HCT116 (cell line): ENCODE results near the gene SLC25A30. TPM values are rescaled to one million over a fixed set of nuclear protein-coding genes. Genes with fewer than 3 reads are reported as not detected.

Experiments used
- ATAC-seq: fragments of 200-7000 bp; cut with Tn5 transposase; 2 replicates; pipeline ENCODE4 v1.9.1; 2020; ENCODE audit warnings: mild to moderate bottlenecking, moderate library complexity
- BruUV-seq: library from RNA; stranded (reverse); fragments of 400-500 nt; replicated peaks from 2 replicates; lab custom pipeline; 2021; lab: Mats Ljungman, UMichigan
- CTCF ChIA-PET: fragments of 300-600 bp; sonication (Branson Sonifier 250); formaldehyde crosslinking; loops from one replicate; lab custom pipeline; 2021; ENCODE audit warnings: antibody characterized with exemption; lab: Charles Lee
- POLR2A ChIA-PET: fragments of 300-600, 350-600 bp; sonication (Branson Sonifier 250); formaldehyde crosslinking; loops from one replicate; lab custom pipeline; 2021; ENCODE audit warnings: antibody characterized with exemption; lab: Charles Lee
- RAD21 ChIA-PET, 2 experiments: fragments of 300-600 bp; sonication (Branson Sonifier 250); formaldehyde crosslinking; loops; one replicate each; lab custom pipeline; 2023; ENCODE audit warnings: low total read pairs in 2 of 2; ENCODE audit not compliant: uncharacterized antibody in 2 of 2, unreplicated experiment in 2 of 2, low non-redundant PET in 1 of 2; lab: Charles Lee
- DNase-seq: peaks from one replicate; pipeline ENCODE4 v3.0.0-alpha.2; 2010; ENCODE audit warnings: low read depth, low spot score
- H2AFZ ChIP-seq: fragments of 200-600 bp; shearing (Covaris generic), sonication (generic); 2 replicates; pipeline ENCODE4 v1.6.1; 2017; ENCODE audit warnings: low read depth, mixed run types, mixed read lengths, antibody characterized with exemption, low read length; ENCODE audit not compliant: poor library complexity, severe bottlenecking
- H3K27ac ChIP-seq: 2 replicates; pipeline ENCODE4 v1.5.1; 2012; ENCODE audit warnings: low read depth, low read length
- H3K27me3 ChIP-seq: fragments of 200-600 bp; sonication (generic); 2 replicates; pipeline ENCODE4 v1.6.1; 2016; ENCODE audit warnings: mixed run types, low read length, mixed read lengths; ENCODE audit not compliant: insufficient read depth
- H3K36me3 ChIP-seq, 2 experiments: fragments of 200-500 bp in 1 of 2; fragments of 200-600 bp in 1 of 2; sonication (Bioruptor generic) in 1 of 2; sonication (generic) in 1 of 2; 2 replicates each; pipeline versions ENCODE4 v1.5.1 to v1.6.1; 2014 to 2016; ENCODE audit warnings: low read length in 2 of 2, inconsistent platforms in 1 of 2, mixed read lengths in 1 of 2, mixed run types in 1 of 2; ENCODE audit not compliant: insufficient read depth in 2 of 2, control insufficient read depth in 1 of 2
- H3K4me1 ChIP-seq, 2 experiments: fragments of 200-600 bp in 1 of 2; sonication (generic) in 1 of 2; 2 replicates each; pipeline versions ENCODE4 v1.5.1 to v1.6.1; 2012 to 2017; ENCODE audit warnings: low read length in 2 of 2, inconsistent platforms in 1 of 2, mild to moderate bottlenecking in 1 of 2, mixed read lengths in 1 of 2, mixed run types in 1 of 2, moderate library complexity in 1 of 2; ENCODE audit not compliant: insufficient read depth in 2 of 2, control insufficient read depth in 1 of 2
- H3K4me2 ChIP-seq: fragments of 200-600 bp; sonication (generic); 2 replicates; pipeline ENCODE4 v1.6.1; 2017; ENCODE audit warnings: mixed run types, low read length, mixed read lengths
- H3K4me3 ChIP-seq, 2 experiments: fragments of 200-600 bp in 1 of 2; sonication (generic) in 1 of 2; replicated peaks in 1 of 2; 2 replicates each; pipeline ENCODE4 v1.5.1; 2011 to 2016; ENCODE audit warnings: low read length in 2 of 2, control low read depth in 1 of 2, low read depth in 1 of 2, mild to moderate bottlenecking in 1 of 2, mixed read lengths in 1 of 2, mixed run types in 1 of 2
- H3K79me2 ChIP-seq: fragments of 200-600 bp; sonication (generic); 2 replicates; pipeline ENCODE4 v1.6.1; 2017; ENCODE audit warnings: mild to moderate bottlenecking, mixed run types, low read length, moderate library complexity, mixed read lengths; ENCODE audit not compliant: insufficient read depth
- H3K9ac ChIP-seq: fragments of 200-600 bp; sonication (generic); 2 replicates; pipeline ENCODE4 v1.6.1; 2016; ENCODE audit warnings: low read length, mixed read lengths
- H3K9me2 ChIP-seq: fragments of 200-600 bp; sonication (generic), shearing (Covaris generic); 2 replicates; pipeline ENCODE4 v1.6.1; 2017; ENCODE audit warnings: mixed run types, mild to moderate bottlenecking, moderate library complexity; ENCODE audit not compliant: insufficient read depth
- H3K9me3 ChIP-seq, 2 experiments: fragments of 200-500 bp in 1 of 2; fragments of 200-600 bp in 1 of 2; sonication (Bioruptor generic) in 1 of 2; sonication (generic) in 1 of 2; 2 replicates each; pipeline ENCODE4 v1.6.1; 2014 to 2017; ENCODE audit warnings: low read length in 2 of 2, mixed read lengths in 2 of 2, inconsistent platforms in 1 of 2, low read depth in 1 of 2, mild to moderate bottlenecking in 1 of 2, mixed run types in 1 of 2, moderate library complexity in 1 of 2; ENCODE audit not compliant: control insufficient read depth in 1 of 2, insufficient read depth in 1 of 2
- H4K20me1 ChIP-seq: fragments of 200-600 bp; sonication (generic), shearing (Covaris generic); 2 replicates; pipeline ENCODE4 v1.6.1; 2017; ENCODE audit warnings: mixed run types, mild to moderate bottlenecking, moderate library complexity; ENCODE audit not compliant: insufficient read depth
- ATF3 ChIP-seq: IDR thresholded peaks from 2 replicates; pipeline ENCODE4 v1.6.1; 2012
- CBX3 ChIP-seq: IDR thresholded peaks from 2 replicates; pipeline ENCODE4 v1.6.1; 2012; ENCODE audit warnings: low read depth
- CEBPB ChIP-seq: IDR thresholded peaks from 2 replicates; pipeline ENCODE4 v1.6.1; 2012; ENCODE audit warnings: low read depth
- CTCF ChIP-seq, 3 experiments: fragments of 200-600 bp in 1 of 3; sonication (generic) in 1 of 3; IDR thresholded peaks in 2 of 3; conservative IDR thresholded peaks in 1 of 3; 2 replicates each; pipeline ENCODE4 v1.5.1; 2012 to 2017; ENCODE audit warnings: low read depth in 2 of 3, low read length in 2 of 3, antibody characterized with exemption in 1 of 3, borderline replicate concordance in 1 of 3, control low read depth in 1 of 3, mild to moderate bottlenecking in 1 of 3, mixed read lengths in 1 of 3, mixed run types in 1 of 3, moderate library complexity in 1 of 3; ENCODE audit not compliant: insufficient read depth in 1 of 3
- EGR1 ChIP-seq: IDR thresholded peaks from 2 replicates; pipeline ENCODE4 v1.6.1; 2012; ENCODE audit warnings: low read depth
- ELF1 ChIP-seq: IDR thresholded peaks from 2 replicates; pipeline ENCODE4 v1.6.1; 2012; ENCODE audit warnings: low read depth, borderline replicate concordance
- EZH2 ChIP-seq: fragments of 200-600 bp; sonication (generic); IDR thresholded peaks from 2 replicates; pipeline ENCODE4 v1.6.1; 2017; ENCODE audit warnings: antibody characterized with exemption, mixed run types
- JUND ChIP-seq: IDR thresholded peaks from 2 replicates; pipeline ENCODE4 v1.6.1; 2012
- POLR2AphosphoS5 ChIP-seq: IDR thresholded peaks from 2 replicates; pipeline ENCODE4 v1.6.1; 2011; ENCODE audit warnings: mild to moderate bottlenecking, low read depth, low read length, moderate library complexity
- RAD21 ChIP-seq: IDR thresholded peaks from 2 replicates; pipeline ENCODE4 v1.6.1; 2012; ENCODE audit warnings: low read depth, mild to moderate bottlenecking
- REST ChIP-seq: IDR thresholded peaks from 2 replicates; pipeline ENCODE4 v1.6.1; 2012; ENCODE audit warnings: low read depth
- SIN3A ChIP-seq: IDR thresholded peaks from 2 replicates; pipeline ENCODE4 v1.6.1; 2012; ENCODE audit warnings: low read depth
- YY1 ChIP-seq: IDR thresholded peaks from 2 replicates; pipeline ENCODE4 v1.6.1; 2011; ENCODE audit warnings: low read length, low read depth, moderate library complexity, mild to moderate bottlenecking; ENCODE audit not compliant: insufficient replicate concordance; ENCODE audit errors: extremely low read depth
- ZBTB33 ChIP-seq: IDR thresholded peaks from 2 replicates; pipeline ENCODE4 v1.6.1; 2011; ENCODE audit warnings: mild to moderate bottlenecking, low read length, moderate library complexity; ENCODE audit not compliant: insufficient replicate concordance; ENCODE audit errors: extremely low read depth
- ZFX ChIP-seq: fragments of 450-650 bp; IDR thresholded peaks from 2 replicates; pipeline ENCODE4 v1.6.1; 2017
- intact Hi-C: fragments of 100-400 bp; cut with micrococcal nuclease; formaldehyde crosslinking; loops from 2 replicates; pipeline ENCODE4 v1.10.0; 2022
- total RNA-seq: library from RNA; stranded (reverse); gene quantifications from one replicate; pipeline ENCODE4 v1.2.1, GENCODE V29; 2021; ENCODE audit not compliant: unreplicated experiment

The SLC25A30 gene
- total RNA-seq, 1 experiment from 2014 or later: 29.2 TPM

- TF ChIP-seq EGR1 (no peak), POLR2AphosphoS5 (no peak), CTCF (IDR thresholded peaks at IDR 0.05 in 2 of 3, conservative IDR thresholded peaks at IDR 0.05 in 1 of 3; ENCODE audit: borderline replicate concordance in 1 of 3, insufficient read depth in 1 of 3, low read depth in 2 of 3, low read length in 2 of 3) (no peak), RAD21 (no peak), ATF3 (no peak), CBX3 (no peak), ELF1 (no peak)
These were observed 8.2 kb downstream of the SLC25A30 start (continued) for GRCh38 chr13:45410001-45410400.

GRCh38 chr13:45406421-45406820 is 11.8 kb downstream of the SLC25A30 start:
- ChIA-PET RAD21 (no interaction called here), POLR2A (no interaction called here), CTCF (no interaction called here)
- H3K9ac ChIP-seq: no peak overlapping the region
- no peak overlapping the region for H3K27ac ChIP-seq
- no TSS peak for BruUV-seq
- H2AFZ ChIP-seq: no peak overlapping the region
- H3K36me3 ChIP-seq: peaks cover 35 to 46% of the 10 kb centered on the region in 2 experiments; a peak in 3 of 4 replicates
- ATAC-seq (no peak), DNase-seq (no peak)
- no peaks in the 10 kb centered on the region for H3K9me2 ChIP-seq
- H3K4me1 ChIP-seq: no peaks in the 10 kb centered on the region
- no peak overlapping the region for H3K4me2 ChIP-seq
- H3K79me2 ChIP-seq: 0 out of 2 replicates have a peak, but pooled peaks cover 3% of the 10 kb centered on the region
- no peaks in the 10 kb centered on the region for H3K9me3 ChIP-seq
- no peaks in the 10 kb centered on the region for H4K20me1 ChIP-seq
- intact Hi-C loops: no loop called here
- H3K4me3 ChIP-seq: no peak overlapping the region
- no peaks in the 10 kb centered on the region for H3K27me3 ChIP-seq
- TF ChIP-seq ZFX (no peak), SIN3A (no peak), EGR1 (no peak), REST (no peak), YY1 (no peak), ZBTB33 (no peak), ELF1 (no peak), JUND (no peak), POLR2AphosphoS5 (no peak), CEBPB (no peak), CTCF (IDR thresholded peaks at IDR 0.05 in 2 of 3, conservative IDR thresholded peaks at IDR 0.05 in 1 of 3; ENCODE audit: borderline replicate concordance in 1 of 3, insufficient read depth in 1 of 3, low read depth in 2 of 3, low read length in 2 of 3) (no peak), EZH2 (no peak)
